HFF-Myc (cell line): Measurements from ENCODE around the gene ROPN1L.

Experiments used
- DNase-seq: peaks from one replicate; pipeline ENCODE4 v3.0.0-alpha.2; 2011; ENCODE audit warnings: low read depth; ENCODE audit errors: extremely low read depth
- H3K4me3 ChIP-seq: replicated peaks from 2 replicates; pipeline ENCODE4 v1.5.1; 2011; ENCODE audit warnings: low read depth, mild to moderate bottlenecking, control low read depth, low read length
- CTCF ChIP-seq: IDR thresholded peaks from 2 replicates; pipeline ENCODE4 v1.5.1; 2012; ENCODE audit warnings: mild to moderate bottlenecking, low read depth, low read length, control low read depth; ENCODE audit errors: missing control alignments

ROPN1L gene

GRCh38 chr5:10485897-10486296 is 44.2 kb downstream of the ROPN1L start:
- no peak for DNase-seq
- H3K4me3 ChIP-seq, result no peak overlapping the region
- TF ChIP-seq CTCF, result no peak

- no peak for TF ChIP-seq CTCF
- no peak overlapping the region for H3K4me3 ChIP-seq
- DNase-seq, result no peak
Observed at GRCh38 chr5:10486511-10487344, 45.0 kb downstream of the ROPN1L start.

DNA sequence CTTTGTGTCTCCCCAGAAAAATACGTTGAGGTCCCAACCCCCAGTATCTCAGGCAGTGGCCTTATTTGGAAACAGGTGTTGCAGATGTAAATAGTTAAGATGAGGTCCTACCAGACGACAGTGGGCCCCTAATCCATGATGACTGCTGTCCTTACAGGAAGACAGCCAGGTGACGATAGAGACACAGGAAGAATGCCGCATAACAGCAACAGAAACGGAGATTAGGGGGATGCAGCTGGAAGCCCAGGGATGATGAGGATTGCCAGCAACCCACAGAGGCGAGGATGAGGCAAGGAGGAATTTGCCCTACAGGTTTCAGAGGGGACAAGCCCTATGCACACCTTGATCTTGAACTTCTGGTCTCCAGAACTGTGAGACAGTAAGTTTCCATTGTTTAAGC is 46.5 kb downstream of the ROPN1L start:
- no peak overlapping the region for H3K4me3 ChIP-seq
- no peak for DNase-seq
- no peak for TF ChIP-seq CTCF

DNA sequence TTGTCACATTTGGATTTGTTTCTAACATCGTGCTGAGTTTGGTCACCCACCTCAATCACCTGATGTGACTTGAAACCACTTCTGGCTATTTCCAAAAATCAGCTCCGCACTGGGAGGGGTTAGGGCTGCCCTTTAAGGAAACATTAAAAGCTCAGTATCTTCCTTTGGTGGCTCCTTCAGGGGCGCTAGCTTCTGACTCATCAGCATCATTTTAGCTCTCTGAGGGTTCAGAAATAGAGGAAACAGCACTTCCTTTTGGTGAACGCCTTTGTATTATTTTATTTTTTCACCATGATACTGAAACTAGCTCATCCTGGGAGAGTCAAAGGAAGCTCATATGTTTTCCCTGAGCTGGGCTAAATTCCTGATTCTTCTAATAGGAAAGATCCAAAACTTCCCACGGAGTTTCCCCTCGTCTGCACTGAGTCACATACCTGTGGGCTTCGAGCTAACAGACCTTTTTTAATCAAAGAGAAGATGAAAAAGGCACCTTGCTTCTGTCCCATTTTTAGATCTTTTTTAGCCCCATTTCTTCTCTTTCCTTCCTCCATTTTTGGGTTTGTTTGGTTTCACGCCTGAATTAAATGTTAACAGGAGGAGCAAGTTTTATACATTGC is 48.2 kb downstream of the ROPN1L start:
- H3K4me3 ChIP-seq, result no peak overlapping the region
- TF ChIP-seq CTCF, result no peak
- DNase-seq, result no peak

GRCh38 chr5:10490927-10491672 is 49.4 kb downstream of the ROPN1L start:
- no peak overlapping the region for H3K4me3 ChIP-seq
- TF ChIP-seq CTCF, result no peak
- no peak for DNase-seq

GRCh38 chr5:10491673-10492026 is 50.0 kb downstream of the ROPN1L start:
- no peak overlapping the region for H3K4me3 ChIP-seq
- DNase-seq, result no peak
- no peak for TF ChIP-seq CTCF
